ENCODE data around the gene GRM8.

Gene GRM8

GRCh38 chr7:127233630-127234029 lies 19.1 kb downstream of the GRM8 start:
- FAIRE-seq = no peak
- DNase-seq (ENCODE audit: extremely low spot score, insufficient read length, low read depth) = no peak

- no peak for FAIRE-seq
Observed at GRCh38 chr7:127231415-127231814, 21.3 kb downstream of the GRM8 start.

GRCh38 chr7:127230192-127230925 lies 22.4 kb downstream of the GRM8 start:
- FAIRE-seq (no peak), DNase-seq (ENCODE audit: extremely low spot score, insufficient read length, low read depth) (no peak)

More at GRCh38 chr7:127231415-127231814, 21.3 kb downstream of the GRM8 start:
- no peak for DNase-seq (ENCODE audit: extremely low spot score, insufficient read length, low read depth)

- no peak for DNase-seq (ENCODE audit: extremely low spot score, insufficient read length, low read depth)
- no peak for FAIRE-seq
Observed at GRCh38 chr7:127226685-127227374, 25.9 kb downstream of the GRM8 start.

- FAIRE-seq (no peak), DNase-seq (ENCODE audit: extremely low spot score, insufficient read length, low read depth) (no peak)
Observed at GRCh38 chr7:127221731-127222130, 31.0 kb downstream of the GRM8 start.

- FAIRE-seq = no peak
- DNase-seq (ENCODE audit: extremely low spot score, insufficient read length, low read depth) = no peak
Observed at GRCh38 chr7:127214956-127215718, 37.6 kb downstream of the GRM8 start.

GRCh38 chr7:127209886-127210285 lies 42.9 kb downstream of the GRM8 start:
- no peak for FAIRE-seq

GRCh38 chr7:127208860-127209259 lies 43.9 kb downstream of the GRM8 start:
- FAIRE-seq (no peak), DNase-seq (ENCODE audit: extremely low spot score, insufficient read length, low read depth) (no peak)

More at GRCh38 chr7:127209886-127210285, 42.9 kb downstream of the GRM8 start:
- DNase-seq (ENCODE audit: extremely low spot score, insufficient read length, low read depth) = no peak

- FAIRE-seq (no peak), DNase-seq (ENCODE audit: extremely low spot score, insufficient read length, low read depth) (no peak)
Observed at GRCh38 chr7:127208351-127208750, 44.4 kb downstream of the GRM8 start.

GRCh38 chr7:127207806-127208205 lies 44.9 kb downstream of the GRM8 start:
- no peak for DNase-seq (ENCODE audit: extremely low spot score, insufficient read length, low read depth)
- FAIRE-seq = no peak

GRCh38 chr7:127207230-127207629 lies 45.5 kb downstream of the GRM8 start:
- DNase-seq (ENCODE audit: extremely low spot score, insufficient read length, low read depth) (no peak), FAIRE-seq (no peak)

- DNase-seq (ENCODE audit: extremely low spot score, insufficient read length, low read depth) (no peak), FAIRE-seq (no peak)
Observed at GRCh38 chr7:127194571-127194970, 58.2 kb downstream of the GRM8 start.

- no peak for DNase-seq (ENCODE audit: extremely low spot score, insufficient read length, low read depth)
- no peak for FAIRE-seq
Observed at GRCh38 chr7:127189886-127190285, 62.9 kb downstream of the GRM8 start.

- DNase-seq (ENCODE audit: extremely low spot score, insufficient read length, low read depth) (no peak), FAIRE-seq (no peak)
Observed at GRCh38 chr7:127189074-127189473, 63.7 kb downstream of the GRM8 start.

GRCh38 chr7:127187740-127188139 lies 65.0 kb downstream of the GRM8 start:
- DNase-seq (ENCODE audit: extremely low spot score, insufficient read length, low read depth) = no peak
- no peak for FAIRE-seq

GRCh38 chr7:127186686-127187085 lies 66.1 kb downstream of the GRM8 start:
- FAIRE-seq = no peak
- no peak for DNase-seq (ENCODE audit: extremely low spot score, insufficient read length, low read depth)

- FAIRE-seq (no peak), DNase-seq (ENCODE audit: extremely low spot score, insufficient read length, low read depth) (no peak)
Observed at GRCh38 chr7:127177156-127177555, 75.6 kb downstream of the GRM8 start.

- DNase-seq (ENCODE audit: extremely low spot score, insufficient read length, low read depth) (no peak), FAIRE-seq (no peak)
Observed at GRCh38 chr7:127162366-127162765, 90.4 kb downstream of the GRM8 start.

- FAIRE-seq (peak; percentile 70), DNase-seq (ENCODE audit: extremely low spot score, insufficient read length, low read depth) (no peak)
Observed at GRCh38 chr7:127158659-127159058, 94.1 kb downstream of the GRM8 start.

- DNase-seq (ENCODE audit: extremely low spot score, insufficient read length, low read depth) (no peak), FAIRE-seq (no peak)
Observed at GRCh38 chr7:127154958-127155357, 97.8 kb downstream of the GRM8 start.

GRCh38 chr7:127154101-127154500 lies 98.6 kb downstream of the GRM8 start:
- no peak for DNase-seq (ENCODE audit: extremely low spot score, insufficient read length, low read depth)
- FAIRE-seq = no peak

All from GM18507 (cell line).